Measurements from ENCODE around the gene ZNF777. TPM values are rescaled to one million over a fixed set of nuclear protein-coding genes. Genes with fewer than 3 reads are reported as not detected.
"Not testable (repeated sequence)": the region's sequence is repeated elsewhere in the genome, so short reads cannot be mapped to it uniquely, and the experiment has no call there.

Gene ZNF777
- total RNA-seq, 1 donor, result 7.2 TPM

GRCh38 chr7:149420006-149420405 lies 40.9 kb downstream of the ZNF777 start:
- TF ChIP-seq CTCF (IDR thresholded peaks at IDR 0.05; ENCODE audit: insufficient read depth, low read length), result no peak
- no peak for DNase-seq (ENCODE audit: low read depth)
- no peak overlapping the region for H3K4me3 ChIP-seq (ENCODE audit: low read depth, low read length)

GRCh38 chr7:149415391-149416071 lies 45.3 kb downstream of the ZNF777 start:
- TF ChIP-seq CTCF (IDR thresholded peaks at IDR 0.05; ENCODE audit: insufficient read depth, low read length), result no peak
- peak; percentile 25 for DNase-seq (ENCODE audit: low read depth)

GRCh38 chr7:149414745-149415390 lies 46.0 kb downstream of the ZNF777 start:
- peak overlapping the region; percentile 25 for H3K4me3 ChIP-seq (ENCODE audit: low read depth, low read length)
- peak; percentile 61 for DNase-seq (ENCODE audit: low read depth)
- TF ChIP-seq CTCF (IDR thresholded peaks at IDR 0.05; ENCODE audit: insufficient read depth, low read length), result no peak

More at GRCh38 chr7:149415391-149416071, 45.3 kb downstream of the ZNF777 start:
- H3K4me3 ChIP-seq (ENCODE audit: low read depth, low read length), result no peak overlapping the region

- DNase-seq (ENCODE audit: low read depth), result no peak
- TF ChIP-seq CTCF (IDR thresholded peaks at IDR 0.05; ENCODE audit: insufficient read depth, low read length), result no peak
- H3K4me3 ChIP-seq (ENCODE audit: low read depth, low read length), result no peak overlapping the region
These were observed 46.7 kb downstream of the ZNF777 start for GRCh38 chr7:149414171-149414570.

- DNase-seq (ENCODE audit: low read depth); H3K4me3 ChIP-seq (ENCODE audit: low read depth, low read length): not testable (repeated sequence)
These were observed 47.8 kb downstream of the ZNF777 start for GRCh38 chr7:149413083-149413482.

GRCh38 chr7:149409895-149410294 lies 51.0 kb downstream of the ZNF777 start:
- no peak for TF ChIP-seq CTCF (IDR thresholded peaks at IDR 0.05; ENCODE audit: insufficient read depth, low read length)
- H3K4me3 ChIP-seq (ENCODE audit: low read depth, low read length), result no peak overlapping the region
- DNase-seq (ENCODE audit: low read depth), result no peak

GRCh38 chr7:149404825-149405224 lies 56.0 kb downstream of the ZNF777 start:
- no peak overlapping the region for H3K4me3 ChIP-seq (ENCODE audit: low read depth, low read length)
- DNase-seq (ENCODE audit: low read depth), result no peak
- TF ChIP-seq CTCF (IDR thresholded peaks at IDR 0.05; ENCODE audit: insufficient read depth, low read length), result no peak
